HepG2 (cell line): ENCODE results near the gene CAMK2G. TPM values are rescaled to one million over a fixed set of nuclear protein-coding genes. Genes with fewer than 3 reads are reported as not detected.

Source experiments
- ARID5B ChIP-seq: IDR thresholded peaks from 2 replicates; pipeline ENCODE4 v1.4.0; 2020; ENCODE audit warnings: mild to moderate bottlenecking, missing genetic modification reagents
- ATF6 ChIP-seq: sonication (generic); formaldehyde crosslinking; conservative IDR thresholded peaks from 2 replicates; pipeline ENCODE4 v1.4.0; 2020; ENCODE audit warnings: missing genetic modification reagents
- GABPB1 ChIP-seq: IDR thresholded peaks from 2 replicates; pipeline ENCODE4 v1.6.1; 2016; ENCODE audit warnings: mild to moderate bottlenecking, missing genetic modification reagents, moderate library complexity, missing compliant biosample characterization
- KDM5B ChIP-seq: sonication (generic); formaldehyde crosslinking; IDR thresholded peaks from 2 replicates; pipeline ENCODE4 v1.4.0; 2020; ENCODE audit warnings: missing genetic modification reagents, mild to moderate bottlenecking, borderline replicate concordance
- LCORL ChIP-seq, 2 experiments: fragments of 450-650 bp in 1 of 2; sonication (generic) in 1 of 2; formaldehyde crosslinking in 1 of 2; IDR thresholded peaks; 2 replicates each; pipeline versions ENCODE4 v1.5.0 to v1.6.1; 2017 to 2020; ENCODE audit warnings: antibody characterized with exemption in 1 of 2, missing genetic modification reagents in 1 of 2
- NR2C2 ChIP-seq: sonication (generic); formaldehyde crosslinking; IDR thresholded peaks from 2 replicates; pipeline ENCODE4 v1.4.0; 2020; ENCODE audit warnings: missing genetic modification reagents, mild to moderate bottlenecking, moderate library complexity, borderline replicate concordance
- SIX1 ChIP-seq: sonication (generic); formaldehyde crosslinking; IDR thresholded peaks from 2 replicates; pipeline ENCODE4 v1.4.0; 2020; ENCODE audit warnings: missing genetic modification reagents, borderline replicate concordance
- ZHX2 ChIP-seq, 2 experiments: sonication (generic) in 1 of 2; formaldehyde crosslinking in 1 of 2; IDR thresholded peaks; 2 replicates each; pipeline versions ENCODE4 v1.6.1 to v1.9.0; 2014 to 2022; ENCODE audit warnings: antibody characterized with exemption in 1 of 2, borderline replicate concordance in 1 of 2, inconsistent platforms in 1 of 2, low read depth in 1 of 2, missing genetic modification reagents in 1 of 2
- ZKSCAN8 ChIP-seq: IDR thresholded peaks from 2 replicates; pipeline ENCODE4 v1.6.1; 2016; ENCODE audit warnings: borderline replicate concordance, missing genetic modification reagents, missing compliant biosample characterization
- ZNF263 ChIP-seq: sonication (generic); formaldehyde crosslinking; IDR thresholded peaks from 2 replicates; pipeline ENCODE4 v1.4.0; 2020; ENCODE audit warnings: missing genetic modification reagents
- ZNF563 ChIP-seq: sonication (generic); formaldehyde crosslinking; IDR thresholded peaks from 2 replicates; pipeline ENCODE4 v1.8.0; 2022; ENCODE audit warnings: mild to moderate bottlenecking, moderate library complexity, missing genetic modification reagents
- ZNF572 ChIP-seq: sonication (generic); formaldehyde crosslinking; IDR thresholded peaks from 2 replicates; pipeline ENCODE4 v1.5.1; 2020; ENCODE audit warnings: mild to moderate bottlenecking, missing genetic modification reagents
- ZNF614 ChIP-seq: IDR thresholded peaks from 2 replicates; pipeline ENCODE4 v1.6.1; 2018; ENCODE audit warnings: missing biosample characterization, missing genetic modification reagents, inconsistent platforms, borderline replicate concordance
- ZNF737 ChIP-seq: sonication (generic); formaldehyde crosslinking; IDR thresholded peaks from 2 replicates; pipeline ENCODE4 v1.5.0; 2020; ENCODE audit warnings: missing genetic modification reagents, mild to moderate bottlenecking, borderline replicate concordance
- ZNF891 ChIP-seq: sonication (generic); formaldehyde crosslinking; IDR thresholded peaks from 2 replicates; pipeline ENCODE4 v1.5.0; 2020; ENCODE audit warnings: mild to moderate bottlenecking, missing genetic modification reagents
- polyA plus RNA-seq, 8 experiments: library from polyadenylated mRNA; depleted of rRNA in 3 of 8; stranded (reverse) in 7 of 8; unstranded in 1 of 8; fragments of >200 nt; fragmentation: Illumina TruSeq in 4 of 8; extraction: Trizol in 4 of 8; gene quantifications; 2 replicates each; pipeline versions ENCODE4 v1.2.1 to v1.2.3, GENCODE V29; 2011 to 2016; ENCODE audit warnings: low read depth in 4 of 8, missing spikeins in 1 of 8, mixed read lengths in 1 of 8; ENCODE audit not compliant: insufficient read depth in 1 of 8
- total RNA-seq, 5 experiments: library from RNA; depleted of rRNA; stranded (reverse); fragments of >200 nt; fragmentation: Illumina TruSeq; extraction: Trizol; gene quantifications; 2 replicates each; pipeline ENCODE4 v1.2.3, GENCODE V29; 2016; ENCODE audit warnings: low read depth in 1 of 5

Gene CAMK2G
- total and polyA plus RNA-seq, 2 of the 13 experiments (the other 11 are each of a cell fraction or from before 2014, with no cell fraction given), result 15.9 to 18.8 TPM

- TF ChIP-seq ARID5B (CRISPR knock-in tag) (no peak), ZKSCAN8 (CRISPR knock-in tag) (no peak), KDM5B (CRISPR knock-in tag) (peak; percentile 83), GABPB1 (CRISPR knock-in tag) (peak; percentile 74), ATF6 (CRISPR knock-in tag) (no peak), ZHX2 (IDR thresholded peaks at IDR 0.05; ENCODE audit: low read depth) (peak; percentile 20; the same call in 1 of the 2 replicates), ZHX2 (CRISPR knock-in tag; IDR thresholded peaks at IDR 0.05; ENCODE audit: borderline replicate concordance) (no peak), ZNF891 (CRISPR knock-in tag) (peak; percentile 62), ZNF572 (CRISPR knock-in tag) (0 out of 2 replicates have a peak, but pooled peaks have one; percentile 55), LCORL (IDR thresholded peaks at IDR 0.05) (no peak), LCORL (CRISPR knock-in tag; IDR thresholded peaks at IDR 0.05) (peak; percentile 45; the same call in 1 of the 2 replicates), ZNF563 (peak; percentile 21; the same call in 1 of the 2 replicates), NR2C2 (CRISPR knock-in tag) (peak; percentile 48; the same call in 1 of the 2 replicates), SIX1 (CRISPR knock-in tag) (no peak), ZNF614 (CRISPR knock-in tag) (peak; percentile 56; the same call in 1 of the 2 replicates), ZNF263 (CRISPR knock-in tag) (peak; percentile 24; the same call in 1 of the 2 replicates), ZNF737 (no peak)
These were observed 101.8 kb downstream of the CAMK2G start (continued) for GRCh38 chr10:73772281-73773151.
